Lower leg skin (tissue), 3 donors: Measurements from ENCODE around the gene ACTR5.

ENCODE experiments used
- CTCF ChIP-seq, 3 donors: fragments of 450-650 bp; IDR thresholded peaks; one replicate each; pipeline ENCODE4 v1.5.1; 2016; ENCODE audit warnings: antibody characterized with exemption in 3 of 3, mild to moderate bottlenecking in 3 of 3, moderate library complexity in 2 of 3
- POLR2A ChIP-seq, 2 donors: fragments of 450-650 bp; IDR thresholded peaks; one replicate each; pipeline ENCODE4 v1.6.1; 2016 to 2017; ENCODE audit warnings: antibody characterized with exemption in 2 of 2, mild to moderate bottlenecking in 1 of 2, moderate library complexity in 1 of 2

- no peak for TF ChIP-seq CTCF (IDR thresholded peaks at IDR 0.05)
- TF ChIP-seq POLR2A (IDR thresholded peaks at IDR 0.05), result no peak
These were observed 58.8 kb downstream of the ACTR5 start for GRCh38 chr20:38806855-38807655.
